MCF 10A (cell line): ENCODE measurements around the gene CPO. TPM values are rescaled to one million over a fixed set of nuclear protein-coding genes. Genes with fewer than 3 reads are reported as not detected.
A peak's percentile ranks its signal among the peaks of the same experiment; 100 is the strongest.

Experiments used
- BruUV-seq: library from RNA; stranded (reverse); fragments of 400-500 nt; replicated peaks from 2 replicates; lab custom pipeline; 2021; lab: Mats Ljungman, UMichigan
- CTCF ChIA-PET: fragments of 300-600 bp; sonication (Branson Sonifier 250); formaldehyde crosslinking; extraction: SDS; loops from one replicate; lab custom pipeline; 2021; ENCODE audit warnings: antibody characterized with exemption, inconsistent platforms; lab: Yijun Ruan, JAX
- POLR2A ChIA-PET: fragments of 300-600, 350-650 bp; sonication (Branson Sonifier 250); formaldehyde crosslinking; extraction: SDS; loops from one replicate; lab custom pipeline; 2020; ENCODE audit warnings: antibody characterized with exemption, inconsistent platforms; lab: Yijun Ruan, JAX
- DNase-seq: peaks from one replicate; pipeline ENCODE4 v3.0.0-alpha.2; 2018; ENCODE audit not compliant: unreplicated experiment
- H3K27ac Mint-ChIP-seq: one replicate; pipeline ENCODE4 v1.8.0; 2022; ENCODE audit warnings: mild to moderate bottlenecking, low read depth, mixed read lengths; ENCODE audit not compliant: unreplicated experiment
- H3K27me3 Mint-ChIP-seq: one replicate; pipeline ENCODE4 v1.8.0; 2022; ENCODE audit warnings: mixed read lengths; ENCODE audit not compliant: insufficient read depth, unreplicated experiment
- H3K36me3 Mint-ChIP-seq: one replicate; pipeline ENCODE4 v1.8.0; 2022; ENCODE audit warnings: mild to moderate bottlenecking, moderate library complexity, mixed read lengths; ENCODE audit not compliant: insufficient read depth, unreplicated experiment
- H3K4me1 Mint-ChIP-seq: one replicate; pipeline ENCODE4 v1.8.0; 2022; ENCODE audit warnings: mixed read lengths; ENCODE audit not compliant: insufficient read depth, unreplicated experiment
- H3K4me3 Mint-ChIP-seq: one replicate; pipeline ENCODE4 v1.8.0; 2022; ENCODE audit warnings: mild to moderate bottlenecking, moderate library complexity, mixed read lengths; ENCODE audit not compliant: unreplicated experiment
- H3K9me3 Mint-ChIP-seq: one replicate; pipeline ENCODE4 v1.8.0; 2022; ENCODE audit warnings: mixed read lengths; ENCODE audit not compliant: unreplicated experiment
- CTCF ChIP-seq: fragments of 200-600 bp; IDR thresholded peaks from one replicate; pipeline ENCODE4 v1.8.0; 2022; ENCODE audit warnings: antibody characterized with exemption, mild to moderate bottlenecking; ENCODE audit not compliant: unreplicated experiment
- intact Hi-C: fragments of 100-400 bp; cut with micrococcal nuclease; formaldehyde crosslinking; loops from 2 replicates; pipeline ENCODE4 v1.14.1; 2022
- total RNA-seq: library from RNA; stranded (reverse); gene quantifications from 2 replicates; pipeline ENCODE4 v1.2.3, GENCODE V29; 2022

CPO gene
- total RNA-seq, 1 experiment from 2014 or later = not detected

GRCh38 chr2:206981739-206982340 lies 42.5 kb downstream of the CPO start:
- H3K4me3 Mint-ChIP-seq = no peak overlapping the region
- peak; percentile 88 for TF ChIP-seq CTCF
- no peaks in the 10 kb centered on the region for H3K36me3 Mint-ChIP-seq
- peak; percentile 76 for DNase-seq
- peaks cover 22% of the 10 kb centered on the region for H3K4me1 Mint-ChIP-seq
- no peaks in the 10 kb centered on the region for H3K27me3 Mint-ChIP-seq
- H3K27ac Mint-ChIP-seq = no peak overlapping the region
- intact Hi-C loops = loop anchor here (1.0 to 5.0 kb wide), 7 partner anchors 90 to 491 kb away; no protein-coding TSS in a partner anchor
- no TSS peak for BruUV-seq
- no peaks in the 10 kb centered on the region for H3K9me3 Mint-ChIP-seq
- CTCF ChIA-PET = interaction anchor here (0.6 to 6.4 kb wide), 27 partner anchors 10 to 627 kb away, joined by 3 to 134 read pairs (median 4); partner anchors contain the start of gene KLF7
- POLR2A ChIA-PET = interaction anchor here (1.0 to 2.5 kb wide), 3 partner anchors 184 to 492 kb away, joined by 3 to 6 read pairs (median 5); partner anchors contain the start of gene KLF7

- intact Hi-C loops = loop anchor here (5.0 kb wide), 4 partner anchors 90 to 360 kb away; no protein-coding TSS in a partner anchor
- Mint-ChIP-seq H3K4me1 (peaks cover 22% of the 10 kb centered on the region), H3K4me3 (no peak overlapping the region), H3K36me3 (no peaks in the 10 kb centered on the region), H3K9me3 (no peaks in the 10 kb centered on the region), H3K27me3 (no peaks in the 10 kb centered on the region), H3K27ac (no peak overlapping the region)
- BruUV-seq = no TSS peak
- ChIA-PET CTCF (interaction anchor here (0.6 to 6.4 kb wide), 28 partner anchors 11 to 522 kb away, joined by 3 to 134 read pairs (median 4); partner anchors contain the start of gene KLF7), POLR2A (interaction anchor here (0.9 to 1.9 kb wide), 4 partner anchors 182 to 502 kb away, joined by 3 to 5 read pairs (median 3); partner anchors contain the start of gene KLF7)
- DNase-seq = no peak
- no peak for TF ChIP-seq CTCF
These were observed 43.1 kb downstream of the CPO start for GRCh38 chr2:206982360-206982955.

- BruUV-seq = no TSS peak
- no peak for TF ChIP-seq CTCF
- Mint-ChIP-seq H3K27me3 (no peaks in the 10 kb centered on the region), H3K4me3 (no peak overlapping the region), H3K9me3 (no peaks in the 10 kb centered on the region), H3K36me3 (no peaks in the 10 kb centered on the region), H3K27ac (no peak overlapping the region), H3K4me1 (peaks cover 22% of the 10 kb centered on the region)
- intact Hi-C loops = loop anchor here (5.0 kb wide), 4 partner anchors 89 to 359 kb away; no protein-coding TSS in a partner anchor
- ChIA-PET CTCF (interaction anchor here (0.6 to 6.4 kb wide), 20 partner anchors 12 to 897 kb away, joined by 3 to 134 read pairs (median 4); partner anchors contain the start of genes INO80D and KLF7), POLR2A (interaction anchor here (0.8 to 1.9 kb wide), 6 partner anchors 181 to 501 kb away, joined by 3 to 6 read pairs (median 4); partner anchors contain the start of gene KLF7)
- DNase-seq = peak; percentile 57
These were observed 44.0 kb downstream of the CPO start for GRCh38 chr2:206983161-206983859.
